ENCODE results near the gene MRPL46.

Gene MRPL46

GRCh38 chr15:88509964-88510363 lies 42.8 kb upstream of the MRPL46 start:
- no peaks in the 10 kb centered on the region for H3K27me3 ChIP-seq (ENCODE audit: insufficient read depth, low read length, poor library complexity)
- H4K5ac ChIP-seq (ENCODE audit: low read length), result no peak overlapping the region
- no peak overlapping the region for H2BK120ac ChIP-seq (ENCODE audit: low read depth, low read length)
- H3K79me1 ChIP-seq (ENCODE audit: low read length), result no peaks in the 10 kb centered on the region
- H3K4me3 ChIP-seq (ENCODE audit: low read length), result no peak overlapping the region
- no peak overlapping the region for H2AK5ac ChIP-seq (ENCODE audit: low read length)
- no peak overlapping the region for H4K8ac ChIP-seq (ENCODE audit: low read depth, low read length)
- no peaks in the 10 kb centered on the region for H3K36me3 ChIP-seq (ENCODE audit: control insufficient read depth, insufficient read depth, low read length)
- no peak overlapping the region for H3K27ac ChIP-seq (ENCODE audit: low read depth, low read length)
- no peak for DNase-seq
- no peak overlapping the region for H2BK15ac ChIP-seq (replicated peaks; ENCODE audit: low read depth)
- no peak overlapping the region for H3K18ac ChIP-seq (ENCODE audit: low read length)
- no peak overlapping the region for H3K56ac ChIP-seq (ENCODE audit: low read length)
- no peaks in the 10 kb centered on the region for H3K79me2 ChIP-seq (ENCODE audit: control insufficient read depth, insufficient read depth, low read length)
- H3K4me2 ChIP-seq (ENCODE audit: low read length), result no peak overlapping the region
- H3K9ac ChIP-seq (ENCODE audit: low read length), result no peak overlapping the region
- no peak overlapping the region for H3K4ac ChIP-seq (ENCODE audit: low read depth, low read length)
- H3K23ac ChIP-seq (ENCODE audit: low read length), result no peak overlapping the region
- no peak overlapping the region for H2BK5ac ChIP-seq (ENCODE audit: low read length)
- H3K4me1 ChIP-seq (ENCODE audit: control insufficient read depth, low read depth, low read length), result peaks cover under 1% of the 10 kb centered on the region

GRCh38 chr15:88509321-88509720 lies 42.1 kb upstream of the MRPL46 start:
- Histone ChIP-seq H3K79me2 (ENCODE audit: control insufficient read depth, insufficient read depth, low read length) (no peaks in the 10 kb centered on the region), H3K36me3 (ENCODE audit: control insufficient read depth, insufficient read depth, low read length) (no peaks in the 10 kb centered on the region), H3K4ac (ENCODE audit: low read depth, low read length) (no peak overlapping the region), H3K4me2 (ENCODE audit: low read length) (no peak overlapping the region), H3K9ac (ENCODE audit: low read length) (no peak overlapping the region), H2BK120ac (ENCODE audit: low read depth, low read length) (no peak overlapping the region), H2BK5ac (ENCODE audit: low read length) (no peak overlapping the region), H3K4me3 (ENCODE audit: low read length) (no peak overlapping the region), H3K23ac (ENCODE audit: low read length) (no peak overlapping the region), H3K79me1 (ENCODE audit: low read length) (no peaks in the 10 kb centered on the region), H4K8ac (ENCODE audit: low read depth, low read length) (no peak overlapping the region), H4K5ac (ENCODE audit: low read length) (no peak overlapping the region), H3K56ac (ENCODE audit: low read length) (no peak overlapping the region), H3K27ac (ENCODE audit: low read depth, low read length) (no peak overlapping the region), H3K27me3 (ENCODE audit: insufficient read depth, low read length, poor library complexity) (no peaks in the 10 kb centered on the region), H3K4me1 (ENCODE audit: control insufficient read depth, low read depth, low read length) (peaks cover 6% of the 10 kb centered on the region), H2AK5ac (ENCODE audit: low read length) (no peak overlapping the region), H2BK15ac (replicated peaks; ENCODE audit: low read depth) (no peak overlapping the region), H3K18ac (ENCODE audit: low read length) (no peak overlapping the region)
- no CpG with 5 or more reads among the region's 4 CpGs for WGBS (ENCODE audit: extremely low coverage, insufficient coverage, low lambda C conversion rate)
- DNase-seq, result no peak

DNA sequence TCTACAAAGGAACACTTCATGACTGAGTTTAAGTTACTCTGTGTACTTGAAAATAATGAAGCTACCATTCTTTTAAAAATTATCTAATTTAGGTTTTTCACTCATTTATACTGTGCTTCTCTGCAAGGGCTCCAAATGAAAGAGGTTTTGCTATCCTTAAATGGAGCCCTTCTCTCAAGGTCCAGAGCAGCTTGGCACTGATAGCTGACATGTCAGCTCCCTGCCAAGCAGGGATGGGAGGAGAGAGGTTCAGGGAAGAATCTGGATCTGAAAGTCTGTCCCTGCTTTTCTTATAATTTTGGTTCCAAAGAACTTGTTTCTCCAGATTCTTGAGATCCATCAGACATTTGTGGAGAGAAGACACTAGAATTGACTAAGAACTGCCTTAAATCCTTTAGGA lies 39.4 kb upstream of the MRPL46 start:
- Histone ChIP-seq H3K27ac (ENCODE audit: low read depth, low read length) (no peak overlapping the region), H3K23ac (ENCODE audit: low read length) (no peak overlapping the region)

GRCh38 chr15:88505721-88506120 lies 38.5 kb upstream of the MRPL46 start:
- H3K36me3 ChIP-seq (ENCODE audit: control insufficient read depth, insufficient read depth, low read length), result no peaks in the 10 kb centered on the region
- H2BK15ac ChIP-seq (replicated peaks; ENCODE audit: low read depth), result no peak overlapping the region
- no peak overlapping the region for H3K4me3 ChIP-seq (ENCODE audit: low read length)
- WGBS (ENCODE audit: extremely low coverage, insufficient coverage, low lambda C conversion rate), result no CpG with 5 or more reads among the region's 2 CpGs
- no peak overlapping the region for H2BK120ac ChIP-seq (ENCODE audit: low read depth, low read length)
- H3K27ac ChIP-seq (ENCODE audit: low read depth, low read length), result no peak overlapping the region
- H3K4me2 ChIP-seq (ENCODE audit: low read length), result no peak overlapping the region
- H2BK5ac ChIP-seq (ENCODE audit: low read length), result no peak overlapping the region
- H2AK5ac ChIP-seq (ENCODE audit: low read length), result no peak overlapping the region
- H3K9ac ChIP-seq (ENCODE audit: low read length), result no peak overlapping the region
- H3K56ac ChIP-seq (ENCODE audit: low read length), result no peak overlapping the region
- peaks cover 10% of the 10 kb centered on the region for H3K4me1 ChIP-seq (ENCODE audit: control insufficient read depth, low read depth, low read length)
- no peaks in the 10 kb centered on the region for H3K79me1 ChIP-seq (ENCODE audit: low read length)
- no peak overlapping the region for H3K4ac ChIP-seq (ENCODE audit: low read depth, low read length)
- no peak overlapping the region for H4K8ac ChIP-seq (ENCODE audit: low read depth, low read length)
- H3K27me3 ChIP-seq (ENCODE audit: insufficient read depth, low read length, poor library complexity), result no peaks in the 10 kb centered on the region
- no peak overlapping the region for H3K23ac ChIP-seq (ENCODE audit: low read length)
- no peak overlapping the region for H3K18ac ChIP-seq (ENCODE audit: low read length)
- H4K5ac ChIP-seq (ENCODE audit: low read length), result no peak overlapping the region
- DNase-seq, result no peak
- H3K79me2 ChIP-seq (ENCODE audit: control insufficient read depth, insufficient read depth, low read length), result no peaks in the 10 kb centered on the region

More for the DNA sequence above, 39.4 kb upstream of the MRPL46 start:
- no peak overlapping the region for H2BK15ac ChIP-seq (replicated peaks; ENCODE audit: low read depth)
- no peaks in the 10 kb centered on the region for H3K79me2 ChIP-seq (ENCODE audit: control insufficient read depth, insufficient read depth, low read length)
- DNase-seq, result no peak
- H4K8ac ChIP-seq (ENCODE audit: low read depth, low read length), result no peak overlapping the region
- no peak overlapping the region for H4K5ac ChIP-seq (ENCODE audit: low read length)
- H3K56ac ChIP-seq (ENCODE audit: low read length), result no peak overlapping the region
- no peak overlapping the region for H3K9ac ChIP-seq (ENCODE audit: low read length)
- no peak overlapping the region for H2BK120ac ChIP-seq (ENCODE audit: low read depth, low read length)
- no peak overlapping the region for H2AK5ac ChIP-seq (ENCODE audit: low read length)
- no peaks in the 10 kb centered on the region for H3K36me3 ChIP-seq (ENCODE audit: control insufficient read depth, insufficient read depth, low read length)
- no peak overlapping the region for H3K4me2 ChIP-seq (ENCODE audit: low read length)
- no peaks in the 10 kb centered on the region for H3K27me3 ChIP-seq (ENCODE audit: insufficient read depth, low read length, poor library complexity)
- no peak overlapping the region for H2BK5ac ChIP-seq (ENCODE audit: low read length)
- peaks cover 10% of the 10 kb centered on the region for H3K4me1 ChIP-seq (ENCODE audit: control insufficient read depth, low read depth, low read length)
- H3K79me1 ChIP-seq (ENCODE audit: low read length), result no peaks in the 10 kb centered on the region
- no peak overlapping the region for H3K4ac ChIP-seq (ENCODE audit: low read depth, low read length)
- H3K4me3 ChIP-seq (ENCODE audit: low read length), result no peak overlapping the region
- H3K18ac ChIP-seq (ENCODE audit: low read length), result no peak overlapping the region

DNA sequence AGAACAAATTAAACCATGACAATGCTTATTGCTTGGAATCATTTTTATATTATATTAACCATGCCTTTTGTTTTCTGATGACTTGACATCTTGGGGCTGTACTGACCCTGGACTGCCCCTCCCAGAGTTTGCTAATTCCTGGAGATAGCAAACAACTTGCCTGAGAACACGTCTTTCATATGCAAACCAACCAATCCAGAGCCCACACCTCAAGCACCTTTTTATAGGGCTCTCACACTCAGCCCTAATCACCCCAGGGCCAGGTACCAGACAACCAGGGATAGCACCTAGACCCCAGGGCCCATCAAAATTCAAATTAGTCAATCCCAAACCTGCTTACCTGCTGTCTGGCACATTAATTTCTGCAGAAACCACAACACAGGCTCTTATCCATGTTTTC lies 37.3 kb upstream of the MRPL46 start:
- Histone ChIP-seq H3K23ac (ENCODE audit: low read length) (no peak overlapping the region), H3K4ac (ENCODE audit: low read depth, low read length) (no peak overlapping the region), H3K4me3 (ENCODE audit: low read length) (no peak overlapping the region), H3K56ac (ENCODE audit: low read length) (no peak overlapping the region), H2BK120ac (ENCODE audit: low read depth, low read length) (no peak overlapping the region), H3K79me2 (ENCODE audit: control insufficient read depth, insufficient read depth, low read length) (no peaks in the 10 kb centered on the region), H2BK15ac (replicated peaks; ENCODE audit: low read depth) (no peak overlapping the region), H3K27me3 (ENCODE audit: insufficient read depth, low read length, poor library complexity) (no peaks in the 10 kb centered on the region), H3K18ac (ENCODE audit: low read length) (no peak overlapping the region), H3K4me1 (ENCODE audit: control insufficient read depth, low read depth, low read length) (peaks cover 10% of the 10 kb centered on the region), H2BK5ac (ENCODE audit: low read length) (no peak overlapping the region), H3K4me2 (ENCODE audit: low read length) (no peak overlapping the region), H3K79me1 (ENCODE audit: low read length) (no peaks in the 10 kb centered on the region), H2AK5ac (ENCODE audit: low read length) (no peak overlapping the region), H4K5ac (ENCODE audit: low read length) (no peak overlapping the region), H4K8ac (ENCODE audit: low read depth, low read length) (no peak overlapping the region), H3K9ac (ENCODE audit: low read length) (no peak overlapping the region), H3K27ac (ENCODE audit: low read depth, low read length) (no peak overlapping the region), H3K36me3 (ENCODE audit: control insufficient read depth, insufficient read depth, low read length) (no peaks in the 10 kb centered on the region)
- no CpG with 5 or more reads among the region's 1 CpG for WGBS (ENCODE audit: extremely low coverage, insufficient coverage, low lambda C conversion rate)
- DNase-seq, result no peak

GRCh38 chr15:88498996-88499395 lies 31.8 kb upstream of the MRPL46 start:
- DNase-seq, result no peak
- H3K27me3 ChIP-seq (ENCODE audit: insufficient read depth, low read length, poor library complexity), result no peaks in the 10 kb centered on the region

More at GRCh38 chr15:88498996-88499395, 31.8 kb upstream of the MRPL46 start:
- Histone ChIP-seq H3K4me3 (ENCODE audit: low read length) (no peak overlapping the region), H4K5ac (ENCODE audit: low read length) (no peak overlapping the region), H3K79me1 (ENCODE audit: low read length) (no peaks in the 10 kb centered on the region), H2BK5ac (ENCODE audit: low read length) (no peak overlapping the region), H3K23ac (ENCODE audit: low read length) (no peak overlapping the region), H4K8ac (ENCODE audit: low read depth, low read length) (no peak overlapping the region), H3K4me2 (ENCODE audit: low read length) (no peak overlapping the region), H3K27ac (ENCODE audit: low read depth, low read length) (no peak overlapping the region), H3K36me3 (ENCODE audit: control insufficient read depth, insufficient read depth, low read length) (no peaks in the 10 kb centered on the region), H3K4ac (ENCODE audit: low read depth, low read length) (no peak overlapping the region), H3K9ac (ENCODE audit: low read length) (no peak overlapping the region), H3K18ac (ENCODE audit: low read length) (no peak overlapping the region), H2AK5ac (ENCODE audit: low read length) (no peak overlapping the region), H2BK15ac (replicated peaks; ENCODE audit: low read depth) (no peak overlapping the region), H2BK120ac (ENCODE audit: low read depth, low read length) (no peak overlapping the region), H3K4me1 (ENCODE audit: control insufficient read depth, low read depth, low read length) (peaks cover 4% of the 10 kb centered on the region), H3K79me2 (ENCODE audit: control insufficient read depth, insufficient read depth, low read length) (no peaks in the 10 kb centered on the region), H3K56ac (ENCODE audit: low read length) (no peak overlapping the region)
- WGBS (ENCODE audit: extremely low coverage, insufficient coverage, low lambda C conversion rate), result no CpG with 5 or more reads among the region's 3 CpGs

Data from mesendoderm (in vitro differentiated cells).